Stimulated activated CD4-positive, alpha-beta T cell treated with anti-CD3 and anti-CD28 coated beads, Interleukin-12 subunit alpha, Interleukin-12 subunit beta, amount 100 ng/mL, for 48 hours (primary cell): ENCODE data around the gene LAPTM5.

ENCODE experiments used
- DNase-seq, 3 donors: peaks; one replicate each; pipeline ENCODE4 v3.0.0-alpha.2; 2020; ENCODE audit warnings: low read depth in 2 of 3, low spot score in 1 of 3

Gene LAPTM5

DNA sequence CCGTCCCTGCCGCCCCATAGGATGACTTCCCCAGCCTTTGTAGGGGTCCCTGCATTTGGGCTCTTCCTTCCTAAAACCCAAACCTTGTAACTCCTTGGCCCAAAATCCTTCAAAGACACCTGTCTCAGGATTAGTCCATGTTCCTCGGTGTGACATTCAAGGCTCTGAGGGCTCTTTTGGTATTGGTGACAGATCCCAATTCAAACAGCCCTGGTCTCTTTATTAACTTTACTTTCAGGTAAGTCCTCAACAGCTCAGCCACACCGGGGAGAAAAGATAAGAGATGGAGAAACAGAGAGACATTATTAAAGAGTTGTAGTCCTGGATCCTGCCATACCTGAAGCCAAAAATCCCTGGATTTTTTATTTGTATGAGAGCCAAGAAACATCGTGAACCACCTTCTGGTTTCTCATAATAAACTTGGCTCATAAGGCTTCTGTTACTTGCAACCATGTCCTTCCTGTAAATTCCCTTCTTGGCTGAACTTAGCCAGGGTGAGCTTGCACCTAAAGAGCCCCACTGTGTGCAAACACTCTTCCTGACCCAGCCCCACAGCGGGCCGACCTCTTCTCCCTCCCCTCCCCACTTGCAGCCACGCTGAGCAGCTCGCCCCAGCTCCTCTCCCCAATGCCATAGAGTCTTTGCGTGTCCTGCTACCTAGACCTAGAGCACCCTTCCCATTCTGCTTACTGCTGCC is 26.3 kb downstream of the LAPTM5 start:
- no peak for DNase-seq

DNA sequence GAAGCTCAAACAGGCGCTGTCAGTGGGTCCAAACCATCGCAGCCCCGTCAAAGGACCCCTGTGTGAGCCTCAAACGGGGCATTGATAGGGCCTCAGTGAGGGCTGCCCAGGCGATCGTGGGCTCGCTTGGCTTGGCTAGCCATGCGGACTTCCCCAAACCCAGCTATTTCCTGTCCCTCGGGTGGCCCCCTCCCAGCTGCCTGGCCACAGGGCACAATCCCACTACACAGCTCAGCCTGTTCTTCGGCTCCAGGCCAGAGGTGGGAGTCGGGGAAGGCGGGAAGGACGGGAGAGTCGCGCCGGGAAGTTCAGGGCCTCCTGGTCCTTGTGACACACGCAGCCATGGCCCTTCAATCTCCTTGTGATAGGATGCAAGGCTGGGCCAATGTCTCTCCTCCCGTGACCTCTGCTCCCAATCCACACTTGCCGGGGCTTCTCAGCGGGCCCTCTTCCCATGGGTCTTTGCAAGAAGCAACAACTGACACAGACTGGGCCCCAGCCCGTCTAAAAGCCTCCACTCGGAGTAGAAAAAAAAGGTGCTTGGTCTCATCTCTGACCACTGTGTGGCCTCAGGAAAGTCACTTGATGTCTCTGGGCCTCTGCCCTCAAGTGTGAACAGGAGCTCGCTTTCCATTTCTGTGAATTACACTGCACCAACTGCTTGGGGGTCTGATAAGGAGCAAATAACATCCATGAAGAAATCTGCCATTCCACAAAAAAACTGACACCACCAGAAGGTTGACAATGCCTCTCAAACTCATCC is 27.0 kb downstream of the LAPTM5 start:
- DNase-seq, result no peak

DNA sequence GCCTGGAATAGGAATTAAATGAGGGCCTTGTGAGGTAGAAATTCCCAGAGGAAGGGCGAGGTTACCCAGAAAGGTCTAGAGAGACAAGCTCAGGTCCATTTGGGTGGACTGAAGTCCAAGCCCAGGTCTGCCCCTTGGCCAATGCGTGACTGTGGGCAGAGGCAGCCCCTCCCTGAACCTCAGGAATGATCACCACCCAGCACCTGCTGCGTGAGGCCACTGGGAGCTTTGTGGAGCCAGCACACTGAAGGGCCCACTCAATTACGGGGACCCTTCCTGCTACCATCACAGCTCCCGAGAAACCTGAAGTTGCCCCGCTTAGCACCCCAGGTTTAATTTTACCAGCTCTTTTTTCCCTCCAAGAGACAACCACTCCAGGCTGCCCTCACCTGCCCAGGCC is 27.7 kb downstream of the LAPTM5 start:
- no peak for DNase-seq

- no peak for DNase-seq
Measured at GRCh38 chr1:30728832-30729638, 28.5 kb downstream of the LAPTM5 start.

- DNase-seq, result no peak
Measured at GRCh38 chr1:30728340-30728739, 29.2 kb downstream of the LAPTM5 start.

DNA sequence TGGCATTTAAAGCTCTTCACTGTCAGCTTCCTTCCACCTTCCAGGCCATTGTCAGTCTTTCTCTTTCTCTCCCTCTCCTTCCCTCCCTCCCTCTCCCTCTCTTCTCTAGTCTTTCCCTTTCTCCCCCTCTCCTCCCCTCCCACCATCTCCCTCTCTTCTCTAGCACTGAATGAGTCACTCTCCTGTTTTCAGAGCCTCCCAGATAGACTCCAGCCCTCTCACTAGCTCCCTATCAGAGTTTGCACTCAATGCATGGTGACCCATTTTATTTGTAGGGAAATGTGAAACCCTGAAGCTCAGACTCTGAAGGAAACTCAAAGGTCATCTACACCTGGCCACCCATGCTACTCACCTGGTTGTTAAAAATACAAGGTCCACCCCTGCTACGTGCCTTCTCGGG is 29.8 kb downstream of the LAPTM5 start:
- no peak for DNase-seq

GRCh38 chr1:30726773-30727684 is 30.5 kb downstream of the LAPTM5 start:
- no peak for DNase-seq

DNA sequence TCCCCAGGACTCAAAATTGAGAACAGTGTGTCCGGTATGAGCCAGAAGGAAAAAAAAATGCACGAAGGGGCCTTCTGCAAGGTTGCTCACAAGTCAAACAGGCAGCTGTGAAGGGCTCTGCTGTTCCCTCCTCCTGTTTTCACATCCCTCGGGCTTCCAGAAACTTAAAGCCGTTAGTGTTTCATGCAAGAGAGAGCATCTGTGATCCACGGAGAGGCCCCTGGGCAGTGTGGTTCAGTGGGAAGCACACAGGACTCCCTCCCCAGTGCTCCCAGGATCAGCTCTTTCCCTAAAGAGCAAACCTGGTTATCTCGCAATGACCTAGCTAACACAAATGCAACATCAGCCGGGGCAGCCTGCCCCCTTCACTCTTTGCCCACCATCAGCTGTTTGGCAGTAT is 31.3 kb downstream of the LAPTM5 start:
- DNase-seq, result no peak

DNA sequence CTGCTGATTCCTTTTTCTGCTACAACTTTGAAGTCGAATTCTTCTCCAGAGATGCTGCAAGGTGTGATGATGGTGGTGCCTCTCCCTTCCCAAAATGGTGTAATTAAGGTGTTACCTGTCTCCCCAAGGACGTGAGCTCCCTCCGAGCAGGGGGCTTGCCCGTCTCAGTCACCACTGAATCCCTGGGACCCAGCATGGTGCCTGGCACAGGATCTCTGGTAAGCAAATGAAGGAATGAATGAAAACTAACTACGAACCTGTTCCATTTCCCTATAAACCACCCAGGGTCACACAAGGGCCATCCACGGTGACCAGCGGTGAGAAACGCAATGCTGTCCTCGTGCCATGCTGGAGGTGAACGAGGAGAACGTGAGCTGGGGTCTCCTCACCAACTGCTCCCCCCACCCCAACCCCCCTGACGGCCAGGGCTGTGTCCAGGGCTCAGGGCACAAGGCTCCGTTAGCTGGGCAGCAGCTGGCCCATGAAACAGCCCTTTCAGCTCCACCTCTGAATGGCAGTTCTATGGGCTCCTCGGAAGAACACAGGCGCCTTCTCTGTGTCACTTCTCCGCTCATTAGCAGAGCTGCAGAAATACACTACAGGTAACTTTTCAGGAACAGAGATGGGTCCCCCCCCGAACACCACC is 32.0 kb downstream of the LAPTM5 start:
- no peak for DNase-seq

- DNase-seq, result no peak
Measured at GRCh38 chr1:30724655-30725421, 32.7 kb downstream of the LAPTM5 start.

- DNase-seq, result no peak
Measured at GRCh38 chr1:30724175-30724574, 33.4 kb downstream of the LAPTM5 start.

GRCh38 chr1:30723331-30723755 is 34.2 kb downstream of the LAPTM5 start, which contains the start of gene MATN1:
MATN1 (minus strand) TSS chr1:30723585; CDS start chr1:30723551, 34 bp downstream.
- DNase-seq, result no peak

DNA sequence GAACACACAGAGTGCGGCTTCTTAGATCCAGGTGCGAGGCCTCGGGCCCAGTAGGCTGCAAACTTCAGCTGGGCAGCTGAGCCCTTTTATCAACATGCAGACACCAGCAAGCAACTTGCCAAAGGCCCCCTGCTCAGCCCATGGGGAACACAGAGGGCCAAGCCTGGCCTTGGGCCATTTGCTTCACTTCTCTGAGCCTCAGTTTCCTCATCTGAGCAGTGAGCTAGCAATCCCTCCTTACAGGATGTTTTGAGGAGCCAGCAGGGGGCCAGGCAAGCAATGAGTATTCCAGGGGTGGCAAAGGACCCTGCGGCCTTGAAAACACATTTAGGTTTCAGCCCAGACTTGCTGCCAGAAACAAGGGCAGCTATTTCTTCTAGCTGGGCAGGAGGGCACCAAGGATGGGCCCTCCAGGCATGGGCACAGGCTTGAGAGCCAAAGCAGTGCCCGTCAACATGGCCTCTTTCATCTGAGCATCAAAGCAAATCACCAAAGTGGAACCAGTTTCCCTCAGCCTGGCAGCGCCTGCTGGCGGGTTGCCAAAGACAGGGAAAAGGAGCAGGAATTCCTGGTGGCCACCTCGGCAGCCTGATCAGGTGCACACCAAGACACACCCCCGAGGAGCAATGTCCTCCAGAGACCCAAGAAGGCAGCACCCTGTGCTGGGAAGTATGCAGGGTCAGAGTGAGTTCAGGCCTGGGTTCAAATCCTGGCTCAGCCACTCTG is 35.6 kb downstream of the LAPTM5 start:
- no peak for DNase-seq

- DNase-seq, result no peak
Measured at GRCh38 chr1:30721341-30721793, 36.2 kb downstream of the LAPTM5 start.

GRCh38 chr1:30720271-30721223 is 37.0 kb downstream of the LAPTM5 start:
- no peak for DNase-seq

DNA sequence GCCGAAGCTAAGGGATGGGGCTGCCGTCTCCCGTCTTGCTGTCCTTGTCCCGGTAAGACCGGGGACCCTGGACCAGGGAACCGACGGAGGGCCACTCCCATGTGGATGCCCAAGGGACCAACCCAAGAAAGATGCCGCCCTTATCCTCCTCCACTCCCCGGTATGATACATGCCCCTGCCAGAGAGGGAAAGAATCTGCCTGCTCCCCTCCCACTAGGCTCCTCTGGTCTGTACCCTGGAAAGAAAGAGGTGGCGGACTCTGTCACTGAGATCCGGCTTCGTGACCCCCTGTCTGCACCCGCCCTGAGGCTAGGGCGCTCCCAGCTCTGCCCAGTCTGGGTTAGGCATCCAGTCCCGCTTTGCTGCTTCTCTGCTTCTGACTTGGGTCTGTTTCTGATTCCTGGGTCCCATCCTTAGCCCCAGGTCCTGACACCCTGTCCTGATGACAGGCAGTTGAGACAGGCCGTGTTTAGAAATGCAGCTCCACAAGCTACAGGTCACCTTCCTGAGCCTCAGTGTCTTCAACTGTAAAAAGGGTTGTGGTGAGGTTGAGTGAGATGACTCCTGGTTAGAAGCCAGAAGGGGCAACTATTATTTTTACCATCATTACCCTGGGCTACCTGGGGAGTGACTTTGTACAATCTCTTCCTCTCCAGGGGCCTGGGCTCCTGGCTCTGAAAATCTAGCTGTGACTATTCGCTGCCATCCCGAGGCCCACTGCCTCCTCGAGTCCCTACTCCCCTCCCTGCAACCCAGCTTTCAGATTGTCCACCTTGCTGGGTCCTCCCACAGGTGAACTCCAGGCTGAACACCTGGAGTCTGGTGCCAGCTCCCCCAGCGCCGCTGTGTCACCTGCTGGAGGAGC is 37.9 kb downstream of the LAPTM5 start:
- DNase-seq, result no peak
